Ishikawa (cell line): ENCODE measurements around the gene CCDC7.

Experiments used
- CEBPB ChIP-seq: IDR thresholded peaks from 2 replicates; pipeline ENCODE4 v1.6.1; 2012
- CREB1 ChIP-seq: IDR thresholded peaks from 2 replicates; pipeline ENCODE4 v1.6.1; 2012; ENCODE audit warnings: low read depth
- EGR1 ChIP-seq: IDR thresholded peaks from 2 replicates; pipeline ENCODE4 v1.6.1; 2012
- EP300 ChIP-seq: IDR thresholded peaks from 2 replicates; pipeline ENCODE4 v1.6.1; 2012; ENCODE audit warnings: borderline replicate concordance
- FOXM1 ChIP-seq: IDR thresholded peaks from 2 replicates; pipeline ENCODE4 v1.6.1; 2012; ENCODE audit warnings: low read depth, borderline replicate concordance
- NFIC ChIP-seq: IDR thresholded peaks from 2 replicates; pipeline ENCODE4 v1.6.1; 2012
- RAD21 ChIP-seq: IDR thresholded peaks from 2 replicates; pipeline ENCODE4 v1.6.1; 2012; ENCODE audit warnings: low read depth
- TAF1 ChIP-seq: IDR thresholded peaks from 2 replicates; pipeline ENCODE4 v1.6.1; 2012; ENCODE audit warnings: low read depth, mild to moderate bottlenecking
- TCF12 ChIP-seq: IDR thresholded peaks from 2 replicates; pipeline ENCODE4 v1.6.1; 2012; ENCODE audit warnings: low read depth
- TEAD4 ChIP-seq: IDR thresholded peaks from 2 replicates; pipeline ENCODE4 v1.6.1; 2012
- YY1 ChIP-seq: IDR thresholded peaks from 2 replicates; pipeline ENCODE4 v1.6.1; 2012; ENCODE audit warnings: low read depth
- ZBTB7A ChIP-seq: IDR thresholded peaks from 2 replicates; pipeline ENCODE4 v1.6.1; 2012; ENCODE audit warnings: low read depth
- TF ChIP-seq, protein P1 (sequence below): IDR thresholded peaks from 2 replicates; pipeline ENCODE4 v1.6.1; 2012; ENCODE audit warnings: low read depth, mild to moderate bottlenecking
- TF ChIP-seq, protein P2 (sequence below): IDR thresholded peaks from 2 replicates; pipeline ENCODE4 v1.6.1; 2012
- TF ChIP-seq, protein P3 (sequence below): IDR thresholded peaks from 2 replicates; pipeline ENCODE4 v1.6.1; 2012

CCDC7 gene

DNA sequence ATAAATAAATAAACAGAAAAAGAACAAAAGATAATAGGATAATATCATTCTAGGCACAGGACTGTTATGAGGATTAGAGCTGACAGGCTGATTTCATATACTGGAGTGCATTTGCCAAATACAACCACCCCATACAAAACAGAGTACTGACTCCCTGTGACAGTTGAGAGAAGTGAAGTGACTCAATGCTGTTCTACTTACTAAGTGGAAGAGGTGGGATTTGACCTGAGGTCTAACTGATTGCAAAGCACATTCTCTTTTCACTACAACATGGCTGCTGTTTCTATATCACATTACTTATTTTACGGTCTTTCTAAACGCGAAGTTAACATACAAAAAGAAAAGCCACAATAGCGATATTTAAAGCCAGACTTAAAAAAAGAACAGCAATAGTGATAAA is 460.7 kb downstream of the CCDC7 start:
- TF ChIP-seq NFIC (no peak), YY1 (no peak), CEBPB (no peak), TAF1 (no peak), TCF12 (no peak), EGR1 (no peak), EP300 (no peak), FOXM1 (no peak), ZBTB7A (no peak), TEAD4 (no peak), RAD21 (no peak)
- TF ChIP-seq, protein P1, sequence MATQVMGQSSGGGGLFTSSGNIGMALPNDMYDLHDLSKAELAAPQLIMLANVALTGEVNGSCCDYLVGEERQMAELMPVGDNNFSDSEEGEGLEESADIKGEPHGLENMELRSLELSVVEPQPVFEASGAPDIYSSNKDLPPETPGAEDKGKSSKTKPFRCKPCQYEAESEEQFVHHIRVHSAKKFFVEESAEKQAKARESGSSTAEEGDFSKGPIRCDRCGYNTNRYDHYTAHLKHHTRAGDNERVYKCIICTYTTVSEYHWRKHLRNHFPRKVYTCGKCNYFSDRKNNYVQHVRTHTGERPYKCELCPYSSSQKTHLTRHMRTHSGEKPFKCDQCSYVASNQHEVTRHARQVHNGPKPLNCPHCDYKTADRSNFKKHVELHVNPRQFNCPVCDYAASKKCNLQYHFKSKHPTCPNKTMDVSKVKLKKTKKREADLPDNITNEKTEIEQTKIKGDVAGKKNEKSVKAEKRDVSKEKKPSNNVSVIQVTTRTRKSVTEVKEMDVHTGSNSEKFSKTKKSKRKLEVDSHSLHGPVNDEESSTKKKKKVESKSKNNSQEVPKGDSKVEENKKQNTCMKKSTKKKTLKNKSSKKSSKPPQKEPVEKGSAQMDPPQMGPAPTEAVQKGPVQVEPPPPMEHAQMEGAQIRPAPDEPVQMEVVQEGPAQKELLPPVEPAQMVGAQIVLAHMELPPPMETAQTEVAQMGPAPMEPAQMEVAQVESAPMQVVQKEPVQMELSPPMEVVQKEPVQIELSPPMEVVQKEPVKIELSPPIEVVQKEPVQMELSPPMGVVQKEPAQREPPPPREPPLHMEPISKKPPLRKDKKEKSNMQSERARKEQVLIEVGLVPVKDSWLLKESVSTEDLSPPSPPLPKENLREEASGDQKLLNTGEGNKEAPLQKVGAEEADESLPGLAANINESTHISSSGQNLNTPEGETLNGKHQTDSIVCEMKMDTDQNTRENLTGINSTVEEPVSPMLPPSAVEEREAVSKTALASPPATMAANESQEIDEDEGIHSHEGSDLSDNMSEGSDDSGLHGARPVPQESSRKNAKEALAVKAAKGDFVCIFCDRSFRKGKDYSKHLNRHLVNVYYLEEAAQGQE: no peak
- TF ChIP-seq, protein P2, sequence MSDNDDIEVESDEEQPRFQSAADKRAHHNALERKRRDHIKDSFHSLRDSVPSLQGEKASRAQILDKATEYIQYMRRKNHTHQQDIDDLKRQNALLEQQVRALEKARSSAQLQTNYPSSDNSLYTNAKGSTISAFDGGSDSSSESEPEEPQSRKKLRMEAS: no peak
- TF ChIP-seq, protein P3, sequence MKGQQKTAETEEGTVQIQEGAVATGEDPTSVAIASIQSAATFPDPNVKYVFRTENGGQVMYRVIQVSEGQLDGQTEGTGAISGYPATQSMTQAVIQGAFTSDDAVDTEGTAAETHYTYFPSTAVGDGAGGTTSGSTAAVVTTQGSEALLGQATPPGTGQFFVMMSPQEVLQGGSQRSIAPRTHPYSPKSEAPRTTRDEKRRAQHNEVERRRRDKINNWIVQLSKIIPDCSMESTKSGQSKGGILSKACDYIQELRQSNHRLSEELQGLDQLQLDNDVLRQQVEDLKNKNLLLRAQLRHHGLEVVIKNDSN: no peak

DNA sequence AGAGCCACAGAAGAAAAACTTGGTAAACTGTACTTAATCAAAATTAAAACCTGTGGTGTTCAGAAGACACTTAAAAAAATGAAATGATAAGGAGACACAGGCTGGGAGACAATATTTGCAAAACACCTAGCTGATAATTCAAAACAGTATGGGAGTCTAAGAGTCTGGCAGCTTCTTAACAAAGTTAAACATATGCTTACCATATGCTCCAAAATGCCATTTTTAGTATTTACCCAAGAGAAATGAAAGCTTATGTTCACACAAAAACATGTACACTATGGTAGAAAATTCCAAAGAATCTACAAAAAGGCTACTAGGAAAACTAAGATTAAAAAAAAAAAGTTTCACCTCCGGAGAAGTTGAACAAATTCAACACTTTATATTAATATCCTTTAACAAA is 463.5 kb downstream of the CCDC7 start:
- no peak for TF ChIP-seq NFIC
- TF ChIP-seq, protein P1: no peak
- TF ChIP-seq, protein P3: no peak
- no peak for TF ChIP-seq YY1
- TF ChIP-seq TCF12: no peak
- TF ChIP-seq, protein P2: no peak
- TF ChIP-seq FOXM1: no peak

DNA sequence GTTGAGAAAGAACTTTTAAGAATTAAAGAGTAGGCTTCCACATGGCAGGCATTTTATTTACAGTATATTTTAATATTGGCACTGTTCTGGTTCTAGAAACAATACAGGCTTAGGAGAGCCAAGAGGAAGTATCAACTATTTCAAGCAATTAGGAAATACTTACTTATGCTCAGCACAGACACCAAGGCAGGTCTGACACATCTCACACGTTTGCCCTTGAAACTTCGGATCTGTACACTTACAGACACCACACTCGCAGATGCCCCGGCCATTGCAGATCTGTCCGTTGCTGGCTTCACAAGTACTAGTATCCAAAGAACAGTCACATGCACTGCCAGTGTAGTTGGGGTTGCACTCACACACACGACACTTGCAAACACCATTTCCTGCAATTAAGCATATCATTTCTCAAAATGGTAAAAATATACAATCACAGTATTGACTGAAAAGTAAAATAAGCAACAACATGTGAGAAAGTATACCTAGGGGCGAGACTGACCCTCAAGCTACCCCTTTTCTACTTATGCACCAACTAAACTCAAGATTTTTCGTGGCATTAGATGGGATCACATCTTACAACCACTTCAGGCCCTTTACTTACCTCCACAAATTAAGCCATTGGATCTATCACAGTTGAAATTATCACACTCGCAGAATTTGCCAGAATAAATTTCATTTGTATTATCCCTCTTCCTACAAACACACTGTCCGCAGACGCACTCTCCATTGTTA is 465.5 kb downstream of the CCDC7 start:
- TF ChIP-seq TEAD4: no peak
- TF ChIP-seq TAF1: no peak
- TF ChIP-seq NFIC: no peak
- TF ChIP-seq, protein P2: no peak
- TF ChIP-seq CEBPB: no peak
- TF ChIP-seq RAD21: no peak
- no peak for TF ChIP-seq CREB1
- TF ChIP-seq FOXM1: no peak
- TF ChIP-seq EP300: no peak
- no peak for TF ChIP-seq YY1
- no peak for TF ChIP-seq ZBTB7A
- TF ChIP-seq TCF12: no peak
- TF ChIP-seq, protein P3: no peak
- TF ChIP-seq, protein P1: no peak
- TF ChIP-seq EGR1: no peak

DNA sequence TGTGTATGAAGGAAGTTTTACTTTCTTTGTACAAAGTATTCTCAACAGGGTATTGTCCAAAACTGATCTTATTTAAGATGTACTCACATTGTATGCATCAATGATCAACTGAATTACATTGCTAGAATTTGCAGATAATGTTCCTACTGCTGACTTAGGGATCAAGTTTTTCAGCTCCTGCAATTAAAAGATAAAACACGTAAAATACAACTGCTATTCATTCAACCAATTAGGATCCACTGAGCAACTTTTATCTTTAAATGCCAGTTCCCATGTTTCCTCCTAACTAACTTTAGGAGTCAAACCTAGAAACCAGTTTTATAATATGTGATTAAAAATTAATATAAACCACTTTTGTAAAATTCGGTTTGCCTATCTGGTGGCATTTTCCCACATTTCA is 476.2 kb downstream of the CCDC7 start:
- no peak for TF ChIP-seq EGR1
- TF ChIP-seq TEAD4: no peak
- TF ChIP-seq TCF12: no peak
- no peak for TF ChIP-seq ZBTB7A
- no peak for TF ChIP-seq TAF1
- TF ChIP-seq FOXM1: no peak
- TF ChIP-seq CEBPB: no peak
- TF ChIP-seq, protein P2: no peak
- TF ChIP-seq CREB1: no peak
- TF ChIP-seq YY1: no peak
